ENCODE results near the gene ZDHHC21.

- TF ChIP-seq CTCF (IDR thresholded peaks at IDR 0.05; ENCODE audit: low read depth, low read length, poor library complexity, severe bottlenecking) (no peak), EZH2phosphoT487 (IDR thresholded peaks at IDR 0.05; ENCODE audit: borderline replicate concordance, low read length) (no peak)
These were observed 127.7 kb downstream of the ZDHHC21 start for GRCh38 chr9:14565352-14566016.

All from DOHH2 (cell line).